Transverse colon (tissue), 4 donors: ENCODE data around the gene IRS2.

ENCODE experiments used
- EP300 ChIP-seq: sonication (generic); formaldehyde crosslinking; IDR thresholded peaks from one replicate; pipeline ENCODE4 v1.6.1; 2017; ENCODE audit warnings: antibody characterized with exemption, low read depth
- POLR2A ChIP-seq: fragments of 450-650 bp; IDR thresholded peaks from one replicate; pipeline ENCODE4 v1.6.1; 2016; ENCODE audit warnings: antibody characterized with exemption, mild to moderate bottlenecking, moderate library complexity
- POLR2AphosphoS5 ChIP-seq, 3 donors: sonication (generic); formaldehyde crosslinking; IDR thresholded peaks; one replicate each; pipeline ENCODE4 v1.6.1; 2016; ENCODE audit warnings: antibody characterized with exemption in 3 of 3
- TF ChIP-seq, protein P1 (sequence below), 5 experiments: fragments of 200-600 bp in 3 of 5; fragments of 450-650 bp in 2 of 5; sonication (generic) in 3 of 5; IDR thresholded peaks; 1 replicate in 2 of 5; 2 replicates in 3 of 5; pipeline ENCODE4 v1.5.1; 2016 to 2017; ENCODE audit warnings: antibody characterized with exemption in 5 of 5, inconsistent platforms in 3 of 5, mild to moderate bottlenecking in 2 of 5, moderate library complexity in 1 of 5

- TF ChIP-seq, protein P1, sequence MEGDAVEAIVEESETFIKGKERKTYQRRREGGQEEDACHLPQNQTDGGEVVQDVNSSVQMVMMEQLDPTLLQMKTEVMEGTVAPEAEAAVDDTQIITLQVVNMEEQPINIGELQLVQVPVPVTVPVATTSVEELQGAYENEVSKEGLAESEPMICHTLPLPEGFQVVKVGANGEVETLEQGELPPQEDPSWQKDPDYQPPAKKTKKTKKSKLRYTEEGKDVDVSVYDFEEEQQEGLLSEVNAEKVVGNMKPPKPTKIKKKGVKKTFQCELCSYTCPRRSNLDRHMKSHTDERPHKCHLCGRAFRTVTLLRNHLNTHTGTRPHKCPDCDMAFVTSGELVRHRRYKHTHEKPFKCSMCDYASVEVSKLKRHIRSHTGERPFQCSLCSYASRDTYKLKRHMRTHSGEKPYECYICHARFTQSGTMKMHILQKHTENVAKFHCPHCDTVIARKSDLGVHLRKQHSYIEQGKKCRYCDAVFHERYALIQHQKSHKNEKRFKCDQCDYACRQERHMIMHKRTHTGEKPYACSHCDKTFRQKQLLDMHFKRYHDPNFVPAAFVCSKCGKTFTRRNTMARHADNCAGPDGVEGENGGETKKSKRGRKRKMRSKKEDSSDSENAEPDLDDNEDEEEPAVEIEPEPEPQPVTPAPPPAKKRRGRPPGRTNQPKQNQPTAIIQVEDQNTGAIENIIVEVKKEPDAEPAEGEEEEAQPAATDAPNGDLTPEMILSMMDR (IDR thresholded peaks at IDR 0.05): no peak
- TF ChIP-seq POLR2A (no peak), EP300 (no peak), POLR2AphosphoS5 (IDR thresholded peaks at IDR 0.05) (peak in 1 of 3 donors; percentile 10)
These were observed 3.0 kb downstream of the IRS2 start for GRCh38 chr13:109783447-109783814.
